GM19025 (cell line): ENCODE data around the gene MLYCD.

Source experiments
- ATAC-seq: cut with Tn5 transposase; IDR thresholded peaks from one replicate; pipeline ENCODE4 v1.9.1; 2021; ENCODE audit warnings: mild to moderate bottlenecking, low read depth, moderate library complexity; ENCODE audit not compliant: unreplicated experiment

MLYCD gene

GRCh38 chr16:83924686-83925085 is 25.8 kb downstream of the MLYCD start:
- ATAC-seq: no peak

GRCh38 chr16:83925095-83925905 is 26.4 kb downstream of the MLYCD start:
- ATAC-seq: no peak

GRCh38 chr16:83925957-83926725 is 27.2 kb downstream of the MLYCD start:
- ATAC-seq: no peak

GRCh38 chr16:83926726-83927397 is 27.9 kb downstream of the MLYCD start:
- ATAC-seq: no peak

- no peak for ATAC-seq
These were observed 29.6 kb downstream of the MLYCD start for GRCh38 chr16:83928341-83929055.

GRCh38 chr16:83929811-83930555 is 31.1 kb downstream of the MLYCD start:
- no peak for ATAC-seq

- no peak for ATAC-seq
These were observed 32.0 kb downstream of the MLYCD start for GRCh38 chr16:83930730-83931500.

- no peak for ATAC-seq
These were observed 32.6 kb downstream of the MLYCD start for GRCh38 chr16:83931556-83931955.

- ATAC-seq: no peak
These were observed 33.4 kb downstream of the MLYCD start for GRCh38 chr16:83932304-83932703.

- no peak for ATAC-seq
These were observed 34.2 kb downstream of the MLYCD start for GRCh38 chr16:83932955-83933673.

GRCh38 chr16:83933885-83934683 is 35.2 kb downstream of the MLYCD start:
- ATAC-seq: no peak

GRCh38 chr16:83934684-83934977 is 35.7 kb downstream of the MLYCD start:
- ATAC-seq: no peak

- no peak for ATAC-seq
These were observed 36.3 kb downstream of the MLYCD start for GRCh38 chr16:83935005-83935857.

GRCh38 chr16:83935858-83936255 is 36.9 kb downstream of the MLYCD start:
- ATAC-seq: no peak

GRCh38 chr16:83936581-83937165 is 37.8 kb downstream of the MLYCD start:
- no peak for ATAC-seq

GRCh38 chr16:83937267-83937666 is 38.4 kb downstream of the MLYCD start:
- no peak for ATAC-seq
